ENCODE measurements around the gene CNTRL.

- TF ChIP-seq GATA3 (IDR thresholded peaks at IDR 0.05; ENCODE audit: low read depth, low read length): no peak
- no peak for TF ChIP-seq GATA2 (IDR thresholded peaks at IDR 0.05; ENCODE audit: low read depth, low read length)
Observed at GRCh38 chr9:121213136-121213806, 138.5 kb downstream of the CNTRL start.
